Activated CD4-positive, CD25-positive, alpha-beta regulatory T cell treated with anti-CD3 and anti-CD28 coated beads, Interleukin-2, amount 50 U/mL, for 16 hours (primary cell): ENCODE results near the gene OIT3.

Experiments used
- DNase-seq: peaks from one replicate; pipeline ENCODE4 v3.0.0-alpha.2; 2020; ENCODE audit warnings: low read depth, low spot score

Gene OIT3

GRCh38 chr10:72952189-72952588, 58.6 kb downstream of the OIT3 start:
- no peak for DNase-seq

DNA sequence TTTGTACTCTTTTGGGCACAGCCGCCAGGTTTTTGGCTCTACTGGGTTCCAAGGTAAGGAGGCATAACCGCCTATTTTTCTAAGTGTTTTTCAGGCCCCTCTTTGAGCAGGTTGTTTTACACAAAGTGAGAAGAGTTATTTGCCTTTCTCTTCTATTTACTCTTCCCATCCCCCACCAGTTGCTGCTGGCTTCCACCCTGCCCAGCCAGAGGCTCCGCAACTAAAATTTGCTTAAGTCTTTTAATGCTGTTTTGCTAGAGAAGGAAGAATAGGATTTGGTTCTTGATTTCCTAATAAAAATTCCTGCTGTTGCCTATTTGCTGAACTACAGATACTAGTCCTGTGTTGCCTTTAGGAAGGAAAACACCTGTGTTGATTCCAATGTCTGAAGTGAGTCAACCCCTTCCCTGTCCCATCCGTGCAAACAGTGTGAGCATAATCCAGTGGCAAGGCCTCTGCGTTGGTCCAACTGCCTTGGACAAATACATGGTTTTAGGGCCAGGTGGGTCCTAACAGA, 59.2 kb downstream of the OIT3 start:
- DNase-seq = no peak

- no peak for DNase-seq
These were observed 60.1 kb downstream of the OIT3 start for GRCh38 chr10:72953687-72954086.

DNA sequence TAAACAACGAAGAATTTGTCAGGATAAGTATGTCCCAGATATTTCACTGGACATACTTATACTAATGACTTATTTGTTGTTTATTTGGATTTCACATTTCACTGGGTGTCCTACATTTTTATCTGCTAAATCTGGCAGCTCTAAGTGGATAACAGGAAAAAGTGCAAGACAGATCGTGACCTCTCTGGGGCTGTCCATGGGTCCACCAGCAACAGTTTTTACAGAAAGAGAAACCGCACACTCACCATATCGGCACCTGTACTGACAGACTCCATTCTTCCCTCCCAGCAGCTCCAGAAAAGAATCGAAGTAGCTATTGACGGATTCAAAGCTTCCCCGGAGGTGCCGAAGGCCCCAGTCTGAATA, 60.7 kb downstream of the OIT3 start:
- no peak for DNase-seq

- DNase-seq = no peak
These were observed 61.3 kb downstream of the OIT3 start, which contains the start of gene PLA2G12B for GRCh38 chr10:72954596-72955554. PLA2G12B (minus strand) TSS chr10:72954806; CDS start chr10:72954685, 121 bp downstream.

GRCh38 chr10:72956001-72956400, 62.5 kb downstream of the OIT3 start:
- no peak for DNase-seq

GRCh38 chr10:72976886-72977285, 83.3 kb downstream of the OIT3 start:
- DNase-seq = no peak

DNA sequence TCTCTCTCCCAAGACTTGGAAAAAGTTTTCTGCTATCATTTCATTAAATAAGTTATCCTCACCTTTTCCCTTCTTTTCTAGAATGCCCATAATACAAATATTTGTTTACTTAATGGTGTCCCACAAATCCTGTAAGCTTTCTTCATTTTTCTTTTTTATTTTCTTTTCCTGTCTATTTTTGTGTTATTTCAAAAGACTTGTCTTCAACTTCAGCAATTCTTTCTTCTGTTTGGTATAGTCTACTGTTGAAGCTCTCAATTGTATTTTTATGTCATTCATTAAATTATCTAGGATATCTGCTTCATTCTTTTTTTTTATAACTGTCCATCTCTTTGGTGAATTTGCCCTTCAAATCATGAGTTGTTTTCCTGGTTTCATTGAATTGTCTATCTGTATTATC, 86.2 kb downstream of the OIT3 start:
- no peak for DNase-seq

DNA sequence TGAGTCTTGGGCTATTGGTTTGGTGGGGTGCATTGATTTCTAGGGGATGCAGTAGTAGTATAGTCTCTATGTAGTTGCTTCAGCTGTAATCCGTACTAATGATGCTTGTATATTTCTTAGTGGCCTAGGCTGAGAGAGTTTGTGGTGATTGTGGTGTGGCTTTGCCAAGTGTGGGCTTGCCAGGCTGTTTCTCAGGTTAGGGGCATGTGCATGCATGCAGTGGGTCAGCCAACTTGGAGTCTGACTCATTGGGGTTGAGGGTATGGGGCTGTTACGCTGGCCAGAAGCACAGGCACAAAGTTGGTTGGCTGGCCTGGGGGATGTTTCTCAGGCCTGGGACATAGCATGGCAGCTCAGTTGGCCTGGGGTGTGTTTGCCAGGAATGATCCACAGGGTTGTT, 86.8 kb downstream of the OIT3 start:
- no peak for DNase-seq

DNA sequence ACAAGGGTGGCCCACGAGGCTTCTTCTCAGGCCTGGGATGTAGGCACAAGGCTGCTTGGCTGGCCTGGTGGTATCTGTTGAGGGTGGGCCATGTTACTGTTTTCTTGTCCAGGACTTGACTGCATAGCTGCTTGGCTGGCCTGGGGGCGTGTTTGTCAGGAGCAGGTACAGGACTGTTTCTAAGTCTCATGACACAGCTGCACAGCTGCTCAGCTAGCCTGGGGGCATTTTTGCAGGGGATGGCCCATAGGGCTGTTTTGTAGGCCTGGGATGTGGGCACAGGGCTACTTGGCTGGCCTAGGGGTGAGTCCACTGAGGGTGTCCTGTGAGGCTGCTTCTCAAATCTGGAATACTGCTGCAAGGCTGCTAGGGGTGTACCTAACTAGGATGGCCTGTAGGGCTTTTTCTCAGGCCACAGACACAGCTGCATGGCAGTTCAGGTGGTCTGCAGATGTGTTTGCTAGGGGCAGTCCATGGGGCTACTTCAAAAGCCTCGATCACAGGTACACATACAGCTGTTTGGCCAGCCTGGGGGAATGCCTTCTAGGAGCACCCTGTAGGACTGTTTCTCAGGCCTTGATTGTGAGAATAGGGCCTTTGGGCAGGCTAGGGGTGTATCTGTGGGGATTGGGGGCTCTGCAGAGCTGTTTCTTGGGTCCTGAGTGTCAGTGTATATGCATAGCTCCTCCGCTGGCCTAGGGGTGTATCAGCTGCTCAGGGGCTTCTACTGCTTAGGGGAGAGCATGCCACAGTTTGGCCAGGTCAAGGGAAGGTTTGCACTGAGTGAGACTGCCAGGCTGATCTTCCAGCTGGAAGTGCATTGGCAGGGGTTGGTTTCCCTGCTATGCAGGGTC, 87.7 kb downstream of the OIT3 start:
- no peak for DNase-seq

- no peak for DNase-seq
These were observed 88.5 kb downstream of the OIT3 start for GRCh38 chr10:72981882-72982529.
